NCI-H1694 treated with DMSO at 0.1 percent for 48 hours (cell line): ENCODE measurements around the gene OGA.
A peak's percentile ranks its signal among the peaks of the same experiment; 100 is the strongest.
"Not testable (repeated sequence)": the region's sequence is repeated elsewhere in the genome, so short reads cannot be mapped to it uniquely, and the experiment has no call there.

ENCODE experiments used
- DNase-seq: peaks from one replicate; lab custom pipeline; 2025; lab: John Stamatoyannopoulos, UW

The OGA gene

DNA sequence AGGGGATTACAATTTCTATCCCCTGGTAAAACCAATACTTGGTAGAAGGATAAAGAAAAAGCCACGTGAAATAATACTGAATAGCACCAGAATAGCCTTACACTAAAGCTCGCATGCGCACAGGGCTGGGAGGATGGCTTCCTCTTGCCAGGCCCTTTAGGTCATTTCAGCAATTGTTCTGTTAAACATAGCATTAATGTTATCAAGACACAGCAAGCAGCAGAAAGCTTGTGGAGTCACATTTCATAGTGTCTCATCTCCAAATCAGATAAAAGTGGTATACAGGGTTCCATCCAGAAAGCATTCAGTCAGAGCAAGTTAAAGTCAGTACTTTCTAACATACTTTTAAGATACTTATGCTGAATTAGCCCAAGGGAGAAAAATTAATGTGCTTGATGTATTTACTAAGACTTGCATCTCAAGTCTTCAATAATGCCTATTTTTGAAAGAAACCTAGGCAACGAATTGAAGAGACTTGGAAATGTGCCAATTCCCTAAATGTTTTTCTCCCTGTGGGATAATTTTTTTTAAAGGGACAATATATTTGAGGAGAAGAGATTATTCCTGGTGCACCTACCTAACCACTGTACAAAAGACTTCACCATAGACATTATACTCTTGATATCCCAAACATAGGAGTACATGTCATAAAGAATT, 20.7 kb downstream of the OGA start:
- DNase-seq = no peak

DNA sequence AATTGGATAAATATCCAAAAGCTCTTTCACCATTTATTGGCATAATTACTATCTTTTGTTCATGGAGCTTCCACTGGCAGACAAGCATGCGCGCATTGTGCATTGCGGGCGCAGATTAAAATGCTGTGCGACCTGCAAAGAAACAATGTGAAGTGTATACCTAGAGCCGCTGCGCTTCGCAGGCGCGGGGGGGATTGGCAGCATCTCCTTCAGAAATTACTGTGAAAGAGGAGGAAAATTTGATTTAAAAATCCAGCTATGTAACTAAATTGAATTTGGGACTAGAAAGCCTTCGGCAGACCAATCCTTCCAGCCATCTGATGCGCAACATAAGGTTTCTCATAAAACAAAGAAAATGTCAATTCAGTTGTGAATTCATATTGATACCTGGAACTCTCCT, 24.7 kb downstream of the OGA start:
- DNase-seq = no peak

DNA sequence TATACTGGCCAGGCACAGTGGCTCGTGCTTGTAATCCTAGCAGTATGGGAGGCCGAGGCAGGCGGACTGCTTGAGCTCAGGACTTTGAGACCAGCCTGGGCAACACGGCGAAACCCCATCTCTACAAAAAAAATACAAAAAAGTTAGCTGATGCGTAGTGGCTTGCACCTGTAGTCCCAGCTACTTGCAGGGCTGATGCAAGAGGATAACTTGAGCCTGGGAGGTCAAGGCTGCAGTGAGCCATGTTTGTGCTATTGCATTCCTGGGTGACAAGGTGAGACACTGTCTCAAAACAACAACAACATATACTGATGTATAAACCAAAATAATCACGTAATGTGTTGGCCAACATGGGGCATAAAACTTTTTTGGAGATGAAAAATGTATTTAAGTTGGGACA, 28.6 kb downstream of the OGA start:
- DNase-seq = no peak

DNA sequence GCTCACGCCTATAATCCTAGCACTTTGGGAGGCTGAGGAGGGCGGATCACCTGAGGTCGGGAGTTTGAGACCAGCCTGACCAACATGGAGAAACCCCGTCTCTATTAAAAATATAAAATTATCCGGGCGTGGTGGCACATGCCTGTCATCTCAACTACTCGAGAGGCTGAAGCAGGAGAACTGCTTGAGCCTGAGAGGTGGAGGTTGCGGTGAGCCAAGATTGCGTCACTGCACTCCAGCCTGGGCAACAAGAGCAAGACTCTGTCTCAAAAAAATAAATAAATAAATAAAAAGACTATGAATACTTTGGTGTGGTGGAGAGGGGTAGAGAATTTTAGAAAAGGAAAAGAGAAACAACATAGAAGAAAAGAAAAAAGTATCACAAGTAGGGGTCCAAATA, 29.0 kb downstream of the OGA start:
- not testable (repeated sequence) for DNase-seq

DNA sequence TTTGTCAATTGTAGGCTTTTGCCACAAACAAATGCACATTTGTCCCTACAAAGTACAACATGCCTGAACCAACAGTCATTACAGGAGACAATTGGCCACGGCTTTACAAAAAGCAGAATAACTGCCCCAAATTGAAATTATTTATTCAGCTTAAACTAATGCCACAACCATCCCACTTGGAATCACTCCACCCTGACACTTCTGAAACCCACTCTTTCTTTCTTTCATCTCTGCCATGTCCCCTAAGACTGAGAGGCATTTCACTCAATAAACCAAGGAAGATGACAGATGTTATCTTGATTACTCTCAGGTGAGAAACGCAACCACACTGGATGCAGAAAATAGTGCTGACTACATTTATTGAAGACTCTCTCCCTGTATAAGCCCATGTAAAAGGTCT, 32.4 kb downstream of the OGA start:
- no peak for DNase-seq

DNA sequence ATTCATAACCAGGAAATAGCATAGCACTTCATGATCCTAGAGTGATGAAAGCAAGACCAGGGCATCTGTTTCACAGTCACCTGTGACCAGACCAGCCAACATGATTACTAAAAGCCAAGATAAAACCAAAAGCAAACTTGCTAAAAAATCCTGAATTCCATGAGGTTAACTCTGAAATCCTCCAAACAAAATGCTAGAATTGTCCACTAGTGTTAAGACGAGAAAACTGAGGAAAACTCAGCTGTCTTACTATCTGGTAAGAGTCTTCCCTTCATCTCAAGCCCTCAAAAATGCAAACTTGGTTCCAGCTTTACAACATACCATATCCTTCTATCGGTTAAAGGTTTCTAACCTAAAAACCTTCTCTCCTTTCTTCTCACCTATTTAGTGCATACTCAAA, 33.7 kb downstream of the OGA start:
- DNase-seq = no peak

DNA sequence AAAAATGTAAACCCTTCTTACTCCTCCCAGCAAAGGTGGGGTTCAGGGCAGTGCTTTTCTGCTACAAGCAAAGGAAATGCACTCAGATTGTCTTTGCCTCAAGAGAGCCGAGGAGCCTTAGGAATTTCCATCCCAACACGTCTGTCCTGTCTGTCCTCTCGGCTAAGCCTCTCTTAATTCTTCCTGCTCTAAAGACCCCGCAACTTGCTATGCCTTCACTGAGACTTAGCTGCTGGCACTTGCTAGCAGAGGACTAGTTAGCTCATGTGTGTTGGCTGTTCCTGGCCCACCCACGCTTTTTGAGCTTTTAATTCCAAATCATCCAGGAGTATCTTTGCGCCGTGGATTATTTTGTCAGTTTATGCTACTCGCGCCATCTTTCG, 34.5 kb downstream of the OGA start:
- no peak for DNase-seq

DNA sequence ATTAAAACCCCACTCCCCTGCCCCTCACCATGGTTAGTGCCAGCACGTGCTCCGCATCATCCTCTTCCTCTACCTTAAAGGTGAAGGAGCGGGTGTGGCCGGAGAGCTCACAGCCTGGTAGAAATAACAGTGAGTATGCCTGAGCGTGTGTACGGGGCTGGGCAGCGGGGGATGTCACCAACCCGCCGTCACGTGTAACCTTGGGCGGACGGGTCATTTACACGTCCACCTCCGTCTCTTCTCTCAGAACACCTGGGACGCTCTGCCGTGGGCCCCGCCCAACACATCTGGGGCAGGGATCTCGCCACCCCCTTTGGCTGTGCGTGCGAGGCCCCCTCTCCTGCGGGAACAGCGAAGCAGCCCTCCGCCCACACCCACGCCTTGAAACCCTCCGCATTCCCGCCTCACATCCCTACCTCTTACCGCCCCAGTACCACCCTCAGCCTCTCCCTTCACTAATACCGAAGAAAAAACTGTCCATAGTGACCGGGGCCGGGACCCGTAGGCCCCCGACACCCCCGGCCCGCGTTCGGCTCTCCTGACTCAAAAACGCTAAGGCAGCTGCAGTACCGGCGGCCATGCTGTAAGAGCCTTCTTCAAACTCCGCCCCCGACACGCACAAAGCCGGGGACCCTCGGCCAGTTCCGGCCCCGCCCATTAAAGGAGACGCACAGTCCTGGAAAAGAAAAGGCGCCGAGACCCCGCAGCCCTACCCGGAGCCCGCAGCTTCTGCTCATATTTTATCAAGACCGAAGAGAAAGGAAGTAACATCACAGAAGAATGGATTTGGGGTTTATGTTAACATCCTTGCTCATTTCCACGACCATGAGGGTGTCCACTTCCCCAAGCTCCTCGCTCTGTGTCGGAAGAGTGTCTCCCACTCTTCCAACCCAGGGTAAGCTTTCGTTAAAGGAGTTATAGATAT, 35.2 kb downstream of the OGA start, which contains the start of gene NPM3:
TSS of gene NPM3 (minus strand) at position 636 of the 925 bp plus-strand sequence. CDS start at position 580, 56 bp downstream.
- DNase-seq = peak; percentile 49

DNA sequence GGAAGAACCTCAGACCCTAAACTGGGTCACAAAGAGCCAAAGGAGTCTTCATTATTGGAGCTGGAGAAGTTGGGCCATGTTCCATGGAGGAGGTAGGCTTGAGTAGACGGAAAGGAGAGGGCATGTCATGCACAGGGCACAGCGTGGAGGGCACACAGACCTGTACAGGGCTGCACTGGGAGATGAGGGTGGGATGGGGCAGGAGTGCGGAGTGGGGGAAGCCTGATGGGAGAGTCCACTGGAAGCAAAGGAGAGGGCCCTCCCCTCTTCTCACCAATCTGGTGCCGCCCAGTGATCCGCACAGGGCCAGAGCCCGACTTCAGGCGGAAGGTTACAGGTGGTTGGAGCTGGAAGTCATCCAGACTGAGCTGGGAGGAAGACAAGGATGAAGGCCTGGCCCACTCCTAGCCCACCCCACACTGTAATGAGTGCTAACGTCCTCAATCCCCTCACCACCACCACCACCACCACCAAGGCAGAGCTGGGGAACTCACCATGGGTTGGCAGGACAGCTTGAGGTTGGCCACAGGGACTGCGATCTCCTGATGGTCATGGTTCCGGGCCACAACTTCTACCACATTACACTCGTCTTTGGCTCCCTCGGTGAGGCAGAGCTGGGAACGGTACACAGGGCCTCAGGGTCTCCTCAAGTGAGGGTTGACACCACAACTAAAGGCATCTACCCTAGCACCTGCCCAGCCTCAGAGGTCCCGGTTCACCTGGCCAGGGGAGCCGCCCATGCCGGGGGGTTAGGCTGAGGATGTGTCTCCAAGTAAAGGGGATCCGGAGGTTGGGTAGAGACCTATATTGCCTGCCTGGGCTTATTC, 36.0 kb downstream of the OGA start:
- no peak for DNase-seq

DNA sequence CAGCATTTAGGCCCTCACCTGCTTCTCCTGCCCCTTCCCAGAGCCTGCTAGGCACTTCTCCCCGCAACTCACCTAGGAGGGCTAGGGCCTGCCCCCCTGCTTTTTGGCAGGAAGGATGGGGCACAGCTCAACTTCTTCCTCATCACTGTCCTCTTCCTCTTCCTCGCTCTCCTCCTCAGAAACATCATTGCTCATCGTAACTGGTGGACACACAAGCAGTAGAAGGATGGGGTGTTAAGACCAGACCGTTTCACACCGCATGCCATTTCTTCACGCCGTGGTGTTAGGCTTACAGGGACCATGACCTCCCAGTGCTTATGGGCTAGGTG, 36.6 kb downstream of the OGA start:
- no peak for DNase-seq

DNA sequence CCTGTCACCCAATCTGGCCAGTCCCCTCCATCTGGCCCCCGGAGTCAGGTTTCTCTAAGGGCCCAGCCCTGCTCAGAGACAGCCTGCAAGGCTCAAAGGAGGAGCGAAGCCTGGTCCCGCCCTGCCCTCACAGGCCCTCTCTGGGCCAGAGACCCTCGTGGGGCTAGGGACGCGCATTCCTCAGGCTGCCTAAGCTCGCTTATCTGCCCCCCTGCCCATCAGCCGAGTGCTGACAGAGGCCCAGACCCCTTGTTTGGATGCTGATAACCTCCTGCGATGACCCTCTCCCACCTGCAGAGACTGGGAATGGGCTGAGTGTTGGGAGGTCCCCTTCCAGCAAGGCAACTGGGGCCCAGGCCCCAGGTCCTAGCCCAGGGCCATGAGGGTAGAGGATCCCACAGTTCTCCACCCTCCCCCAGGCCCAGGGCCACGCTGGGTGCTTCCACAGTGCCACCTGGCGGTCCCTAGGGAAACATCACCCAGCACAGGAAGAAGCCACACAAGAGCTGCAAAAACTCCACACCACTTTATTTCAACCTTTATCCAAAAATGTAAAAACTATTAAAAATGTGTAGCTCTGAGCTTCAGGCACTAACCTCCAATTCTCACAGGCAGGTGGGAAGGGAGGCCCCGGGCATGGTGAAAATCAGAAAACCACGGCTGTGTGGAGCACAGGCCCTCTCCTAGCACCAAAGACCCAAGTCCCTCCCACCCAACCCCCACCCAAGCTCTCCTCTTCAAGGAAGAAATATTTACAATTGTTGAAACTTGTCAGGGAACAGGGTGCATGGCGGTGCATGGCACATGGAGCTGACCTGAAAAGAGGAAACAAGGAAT, 37.2 kb downstream of the OGA start:
- peak; percentile 68 for DNase-seq

DNA sequence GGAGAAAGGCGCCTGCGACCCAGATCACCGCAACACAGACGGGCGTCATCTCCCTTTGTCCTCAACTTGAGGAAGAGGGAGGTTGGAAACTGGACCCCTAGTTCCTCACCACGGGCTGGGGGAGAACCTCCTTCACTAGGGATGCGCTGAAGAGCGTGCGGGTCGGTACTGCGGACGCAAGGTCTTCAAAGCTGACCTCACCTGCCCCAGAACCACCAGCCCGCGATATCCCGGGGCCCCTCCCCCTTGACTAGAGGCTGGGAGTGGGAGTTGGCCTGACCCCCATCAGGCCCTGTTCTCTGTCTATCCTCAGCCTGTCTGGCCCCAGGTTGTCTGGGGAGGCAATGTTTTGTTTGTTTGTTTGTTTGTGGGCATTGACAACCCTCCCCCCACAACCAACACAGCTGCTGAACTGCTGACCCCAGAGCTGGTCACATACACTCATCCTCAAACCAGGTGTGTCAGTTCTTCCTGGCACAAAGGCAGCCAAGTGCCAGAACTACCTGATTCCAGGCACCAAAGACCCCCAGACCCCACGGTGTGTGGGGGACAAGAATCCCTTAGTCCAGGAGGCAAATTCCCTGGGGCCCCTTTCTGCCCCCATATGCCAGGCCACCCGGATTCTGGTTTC, 37.9 kb downstream of the OGA start:
- no peak for DNase-seq

DNA sequence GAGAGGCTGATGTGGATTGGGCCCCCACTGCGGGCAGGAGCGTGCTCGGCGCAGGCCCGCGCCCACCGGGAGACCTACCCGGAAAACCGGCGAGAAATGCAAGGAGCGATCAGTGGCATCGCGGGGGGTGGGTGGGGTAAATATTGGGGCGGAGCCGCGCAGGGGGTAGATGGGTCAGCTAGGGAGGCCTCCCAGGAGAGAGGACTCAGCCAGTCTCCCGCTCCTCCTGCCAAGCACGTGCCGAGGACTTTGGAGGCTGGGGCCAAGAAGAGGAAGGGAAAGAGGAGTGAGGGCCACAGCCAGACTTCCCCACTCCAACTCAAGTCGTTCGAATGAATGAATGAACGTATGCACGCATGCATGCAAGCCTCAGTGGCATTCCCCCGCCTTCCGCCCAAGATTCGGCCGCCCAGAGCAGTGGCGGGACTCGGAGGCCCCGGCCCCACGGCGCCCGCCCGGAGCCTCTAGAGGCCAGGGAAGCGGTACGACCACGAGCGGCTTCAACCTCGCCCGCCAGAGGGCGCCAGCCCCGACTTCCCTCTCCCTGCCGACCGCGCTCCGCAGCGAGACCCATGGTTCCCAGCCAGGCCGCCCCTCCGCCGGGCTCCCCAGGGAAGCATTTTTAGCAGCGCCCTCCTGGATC, 38.6 kb downstream of the OGA start:
- DNase-seq = peak; percentile 37

DNA sequence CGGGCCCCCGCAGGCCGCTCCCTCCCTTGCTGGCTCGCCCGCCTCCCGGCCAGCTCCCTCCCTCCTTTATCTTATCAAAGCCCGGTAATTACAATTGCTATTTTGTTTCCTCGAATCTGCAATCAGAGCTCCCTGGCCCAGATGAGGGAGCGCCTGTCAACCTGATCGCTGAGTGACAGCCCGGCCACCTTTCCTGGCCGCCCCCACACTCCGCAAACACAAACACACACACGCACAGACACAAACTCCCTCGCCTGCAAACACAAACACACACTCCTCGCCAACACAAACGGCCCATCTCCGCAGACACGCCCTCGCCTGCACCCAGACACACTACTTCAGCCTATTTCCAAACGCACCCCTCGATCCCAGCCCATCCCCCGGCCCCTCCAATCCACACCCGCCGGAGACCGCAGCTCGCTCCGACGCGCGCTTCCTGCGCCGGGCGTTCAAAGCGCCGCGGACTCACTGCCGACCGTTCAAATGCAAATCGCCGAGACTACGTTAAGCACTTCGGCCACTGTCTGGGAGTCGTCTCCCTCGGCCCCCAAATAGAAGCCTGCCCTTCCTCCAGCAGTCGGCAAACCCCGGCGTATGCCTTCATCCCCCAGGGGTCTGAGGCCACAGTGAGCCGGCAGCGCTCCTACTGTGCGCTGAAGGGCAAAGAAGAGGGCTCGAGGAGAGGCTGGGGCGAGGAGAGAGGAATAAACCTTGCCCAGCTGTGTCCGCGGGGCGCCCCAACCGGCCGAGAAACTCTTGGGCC, 39.3 kb downstream of the OGA start:
- DNase-seq = no peak

DNA sequence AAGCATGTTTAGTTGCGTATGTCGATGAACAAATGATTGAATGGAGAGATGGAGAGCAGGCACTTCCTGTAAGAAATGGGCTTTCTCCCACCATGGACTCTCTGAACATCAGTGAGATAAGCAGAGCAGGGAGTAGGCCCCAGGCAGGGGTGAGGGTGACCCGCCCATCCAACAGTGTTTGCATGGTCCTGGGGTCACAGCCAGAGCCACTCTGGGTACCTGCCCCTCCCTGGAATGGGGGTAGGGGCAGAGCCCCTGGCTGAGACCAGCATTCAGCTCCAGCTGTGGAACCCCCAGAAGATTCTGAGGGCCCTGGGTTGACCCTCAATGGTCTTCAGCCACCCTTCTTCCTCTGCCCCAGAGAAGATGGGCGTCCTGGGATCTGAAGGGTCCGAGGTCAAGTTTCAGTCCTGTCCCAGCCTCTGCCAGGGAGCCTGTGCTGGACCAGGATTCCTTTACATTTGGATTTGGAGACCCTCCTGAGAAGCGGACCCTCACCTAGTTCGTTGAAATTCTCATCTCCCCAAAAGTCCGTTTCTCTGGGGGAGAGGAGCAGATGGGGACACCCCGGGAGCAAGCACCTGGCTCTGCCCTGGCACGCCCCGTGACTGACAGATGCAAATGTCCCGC, 40.0 kb downstream of the OGA start:
- no peak for DNase-seq

DNA sequence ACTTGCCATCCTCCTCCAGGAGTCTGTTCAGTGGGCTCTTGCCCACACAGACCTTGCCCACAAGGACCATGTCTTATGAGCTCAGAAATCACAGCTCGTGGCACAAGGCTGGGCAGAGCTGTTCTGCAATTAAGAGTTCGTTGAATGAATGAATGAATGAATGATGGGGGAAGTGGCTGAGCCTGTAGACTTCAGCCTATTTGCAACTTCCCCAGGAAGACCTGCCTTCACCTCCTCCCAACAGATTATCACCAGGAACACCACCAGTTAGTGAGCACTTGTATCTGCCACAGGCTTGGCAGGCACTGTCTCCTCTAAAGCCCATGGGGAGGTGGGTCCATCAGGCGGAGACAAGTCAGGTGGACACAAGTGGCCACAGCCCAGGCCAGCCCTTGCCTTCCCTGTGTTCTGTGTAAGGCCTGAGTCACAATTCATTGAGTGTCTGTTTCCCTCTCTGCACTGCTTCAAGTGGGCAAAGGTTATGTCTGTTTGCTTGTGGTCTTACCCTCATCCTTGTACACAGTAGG, 40.6 kb downstream of the OGA start:
- no peak for DNase-seq

DNA sequence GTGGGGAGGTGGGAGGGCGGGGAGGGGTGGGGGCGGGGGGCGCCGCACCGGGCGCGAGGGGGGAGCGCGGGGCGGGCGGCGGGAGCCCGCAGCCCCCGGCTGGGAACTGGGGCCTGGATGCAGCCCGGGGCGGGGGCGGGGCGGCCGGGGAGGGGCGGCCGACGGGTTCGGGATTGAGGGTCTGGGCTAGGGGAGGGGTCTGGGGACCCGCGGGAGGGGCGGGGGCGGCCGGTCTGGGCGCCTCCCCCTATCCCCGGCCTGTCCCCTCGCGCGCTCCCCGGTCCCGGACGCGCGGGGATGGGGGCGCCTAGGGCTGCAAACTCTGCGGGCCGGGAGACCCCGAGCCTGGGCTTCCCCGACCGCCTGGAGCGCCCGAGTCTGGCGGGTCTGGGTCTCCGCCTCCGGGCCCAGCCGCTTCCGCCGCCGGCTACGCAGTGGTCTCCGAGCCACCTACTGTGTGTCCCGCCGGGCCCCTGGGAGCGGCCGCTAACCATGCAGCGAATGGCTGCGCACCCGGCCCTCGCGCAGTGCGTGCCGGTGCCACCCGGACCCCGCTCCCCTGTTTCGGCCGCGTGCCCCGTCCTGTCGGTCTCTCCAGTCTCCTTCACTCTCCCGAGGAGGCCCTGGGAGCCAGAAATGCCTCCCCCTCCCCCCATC, 42.0 kb downstream of the OGA start:
- no peak for DNase-seq

DNA sequence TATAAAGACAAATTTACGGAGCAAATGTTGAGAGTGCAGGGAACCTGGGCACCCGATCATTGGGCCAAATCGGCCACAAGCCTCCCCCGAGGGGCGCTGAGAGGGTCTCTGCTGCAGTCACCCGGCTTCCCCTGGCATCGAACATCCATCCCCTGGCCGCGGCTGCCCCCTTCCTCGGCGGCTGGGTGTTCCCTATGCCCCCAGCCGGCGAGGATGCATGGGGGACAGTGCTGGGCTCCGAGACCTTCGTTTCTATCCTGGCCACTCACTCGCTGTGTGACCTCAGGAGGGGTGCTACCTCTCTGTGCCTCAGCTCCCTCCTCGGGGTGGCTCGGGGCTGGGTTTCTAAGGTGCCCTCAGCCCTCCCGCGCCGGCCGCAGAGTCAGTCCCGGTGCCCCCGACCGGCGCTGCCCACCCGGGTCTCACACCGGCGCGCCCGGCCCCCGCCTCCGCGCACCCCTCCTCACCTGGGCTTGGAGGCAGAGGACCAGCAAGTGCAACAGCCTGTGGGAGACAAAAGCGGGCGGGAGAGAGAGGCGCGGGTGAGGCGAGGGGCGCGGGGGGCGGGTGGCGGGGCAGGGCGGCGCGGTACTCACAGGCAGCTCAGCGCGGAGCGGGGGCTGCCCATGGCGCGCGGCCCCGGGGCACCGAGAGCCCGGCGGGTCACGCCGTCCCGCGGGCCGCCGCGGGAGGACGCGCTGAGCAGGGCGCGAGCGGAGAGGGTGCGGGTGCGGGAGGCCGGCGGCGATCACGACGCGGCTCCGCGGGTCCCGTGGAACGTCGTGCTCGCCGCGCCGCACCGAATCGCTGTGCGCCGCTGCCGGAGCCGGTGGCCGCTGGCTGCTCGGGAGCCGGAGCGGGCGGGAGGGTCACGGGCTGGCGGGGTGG, 42.7 kb downstream of the OGA start, which contains the start of gene FGF8:
TSS of gene FGF8 (minus strand) at position 842 of the 888 bp plus-strand sequence. CDS start at position 628, 214 bp downstream.
- no peak for DNase-seq
